HUDEP-2 (cell line): ENCODE measurements around the gene IL1F10.

Source experiments
- DNase-seq, 76 experiments: peaks; one replicate each; lab custom pipeline; 2025; ENCODE audit not compliant: unreplicated experiment in 76 of 76; lab: John Stamatoyannopoulos, UW

Gene IL1F10

GRCh38 chr2:113067681-113068080 lies at the start of gene IL1F10:
IL1F10 (plus strand) TSS chr2:113067970; CDS start chr2:113072739, 4,769 bp downstream.
- DNase-seq = no peak

- no peak for DNase-seq
Measured at GRCh38 chr2:113018509-113018908, 49.3 kb upstream of the IL1F10 start.

- DNase-seq = no peak
Measured at GRCh38 chr2:113021312-113021711, 46.5 kb upstream of the IL1F10 start.

- no peak for DNase-seq
Measured at GRCh38 chr2:113024764-113025163, 43.0 kb upstream of the IL1F10 start.

GRCh38 chr2:113025737-113026136 lies 42.0 kb upstream of the IL1F10 start:
- DNase-seq = no peak

GRCh38 chr2:113027691-113028090 lies 40.1 kb upstream of the IL1F10 start:
- no peak for DNase-seq

GRCh38 chr2:113028112-113028511 lies 39.7 kb upstream of the IL1F10 start:
- no peak for DNase-seq

- no peak for DNase-seq
Measured at GRCh38 chr2:113032737-113033136, 35.0 kb upstream of the IL1F10 start.

GRCh38 chr2:113034016-113034415 lies 33.8 kb upstream of the IL1F10 start:
- DNase-seq = no peak

- no peak for DNase-seq
Measured at GRCh38 chr2:113036763-113037162, 31.0 kb upstream of the IL1F10 start.

- no peak for DNase-seq
Measured at GRCh38 chr2:113038291-113038690, 29.5 kb upstream of the IL1F10 start.

- no peak for DNase-seq
Measured at GRCh38 chr2:113039158-113039557, 28.6 kb upstream of the IL1F10 start.

- DNase-seq = no peak
Measured at GRCh38 chr2:113039719-113040118, 28.1 kb upstream of the IL1F10 start.

- DNase-seq = no peak
Measured at GRCh38 chr2:113041871-113042270, 25.9 kb upstream of the IL1F10 start.

- DNase-seq = no peak
Measured at GRCh38 chr2:113046465-113046864, 21.3 kb upstream of the IL1F10 start.

GRCh38 chr2:113050921-113051895 lies 16.6 kb upstream of the IL1F10 start:
- DNase-seq = no peak

- DNase-seq = no peak
Measured at GRCh38 chr2:113052396-113052917, 15.3 kb upstream of the IL1F10 start, which contains the start of gene IL36B. IL36B (minus strand) TSS chr2:113052867.

GRCh38 chr2:113053666-113054065 lies 14.1 kb upstream of the IL1F10 start:
- DNase-seq = no peak

- no peak for DNase-seq
Measured at GRCh38 chr2:113054066-113054465, 13.7 kb upstream of the IL1F10 start.

- DNase-seq = no peak
Measured at GRCh38 chr2:113056521-113056920, 11.2 kb upstream of the IL1F10 start.

GRCh38 chr2:113057117-113057516 lies 10.7 kb upstream of the IL1F10 start:
- DNase-seq = no peak

- DNase-seq = no peak
Measured at GRCh38 chr2:113058411-113058994, 9.3 kb upstream of the IL1F10 start.
